ENCODE measurements around the gene GALNT11. TPM values are rescaled to one million over a fixed set of nuclear protein-coding genes. Genes with fewer than 3 reads are reported as not detected.

Gene GALNT11
- polyA plus RNA-seq, 4 donors: 51.8 to 117 (median 107) TPM

DNA sequence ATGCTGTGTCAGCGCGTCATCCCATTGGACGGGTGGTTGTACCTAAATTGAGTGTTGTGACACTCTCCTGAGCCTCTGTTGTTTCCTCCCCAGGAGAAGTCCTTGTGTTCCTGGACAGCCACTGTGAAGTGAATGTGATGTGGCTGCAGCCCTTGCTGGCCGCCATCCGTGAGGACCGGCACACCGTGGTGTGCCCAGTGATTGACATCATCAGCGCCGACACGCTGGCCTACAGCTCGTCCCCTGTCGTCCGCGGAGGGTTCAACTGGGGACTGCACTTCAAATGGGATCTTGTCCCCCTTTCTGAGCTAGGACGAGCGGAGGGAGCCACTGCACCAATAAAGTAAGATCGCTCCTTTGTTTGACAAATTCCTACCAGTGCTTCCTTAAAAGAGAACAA, 82.5 kb downstream of the GALNT11 start:
- no peak for DNase-seq (ENCODE audit: low read depth in 4 of 4, low spot score in 3 of 4)

GRCh38 chr7:152108359-152108758, 82.9 kb downstream of the GALNT11 start:
- DNase-seq (ENCODE audit: low read depth in 4 of 4, low spot score in 3 of 4): no peak

DNA sequence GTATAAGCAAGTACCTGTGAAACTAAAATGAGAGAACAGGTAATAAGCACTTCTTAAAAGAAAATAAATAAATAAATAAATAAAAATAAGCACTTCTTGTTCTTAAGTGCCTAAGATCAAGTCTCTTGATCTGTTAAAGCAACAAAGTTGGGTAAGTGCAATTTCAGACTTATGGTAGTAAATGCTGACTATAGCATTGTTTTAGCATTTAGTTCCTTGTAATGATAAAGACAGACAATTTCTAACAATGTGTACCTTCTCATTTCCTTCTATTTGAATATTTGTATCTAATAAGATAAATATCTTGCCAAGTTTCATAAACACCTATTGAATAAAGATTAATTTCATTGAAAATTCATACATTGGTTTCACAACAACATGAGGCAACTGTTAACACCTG, 87.4 kb downstream of the GALNT11 start:
- DNase-seq (ENCODE audit: low read depth in 4 of 4, low spot score in 3 of 4): no peak

DNA sequence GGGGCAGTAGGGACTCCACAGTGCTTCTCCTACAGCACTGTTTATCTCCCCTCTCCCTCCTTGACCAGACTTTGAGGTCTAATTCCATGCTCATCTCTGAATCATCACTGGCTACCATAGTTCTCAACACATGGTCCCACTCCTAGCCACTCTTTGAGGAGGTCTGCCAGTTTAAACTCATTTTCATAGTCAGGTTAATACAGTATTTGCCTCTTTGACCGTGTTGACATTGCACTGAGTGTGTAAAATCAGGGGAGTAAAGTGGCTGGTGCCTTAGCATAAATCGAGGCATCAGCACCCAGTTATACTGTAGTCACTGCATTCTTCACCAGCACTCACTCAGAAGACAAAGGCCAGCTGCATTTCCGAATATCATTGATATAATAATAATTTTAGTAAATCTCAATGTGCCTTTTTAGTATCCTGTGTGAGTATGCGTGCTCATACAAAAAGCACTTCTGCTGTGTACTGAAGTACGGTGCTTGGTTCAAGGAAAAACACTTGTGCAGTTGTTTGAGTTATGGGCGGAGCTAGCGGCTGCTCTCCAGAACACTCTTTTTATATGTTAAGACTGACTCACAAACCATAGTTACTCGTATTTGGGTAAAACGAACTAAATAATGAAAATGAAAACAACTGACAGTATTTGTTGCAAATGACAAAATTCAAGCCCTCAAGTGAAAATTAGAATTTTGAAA, 89.7 kb downstream of the GALNT11 start:
- DNase-seq (ENCODE audit: low read depth in 4 of 4, low spot score in 3 of 4): no peak

DNA sequence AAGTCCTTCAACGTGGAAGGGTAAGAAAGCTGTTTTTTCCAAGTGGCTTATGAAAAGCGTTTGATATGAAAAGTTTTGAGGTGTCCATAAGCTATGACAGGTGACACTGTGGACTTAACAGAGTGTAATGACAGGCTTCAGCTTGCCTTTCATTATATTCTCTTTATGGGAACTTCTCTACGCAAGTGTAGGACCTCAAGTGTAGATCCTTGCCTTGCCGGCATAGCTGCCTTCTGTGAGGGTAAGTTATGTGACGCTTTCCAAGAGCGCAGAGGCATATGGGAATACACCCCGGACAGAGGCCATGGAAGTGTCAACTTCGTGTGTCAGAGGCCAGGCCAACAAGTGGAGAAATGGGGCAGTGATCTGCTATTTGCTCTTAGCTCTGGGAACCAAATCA, 91.9 kb downstream of the GALNT11 start:
- no peak for DNase-seq (ENCODE audit: low read depth in 4 of 4, low spot score in 3 of 4)

DNA sequence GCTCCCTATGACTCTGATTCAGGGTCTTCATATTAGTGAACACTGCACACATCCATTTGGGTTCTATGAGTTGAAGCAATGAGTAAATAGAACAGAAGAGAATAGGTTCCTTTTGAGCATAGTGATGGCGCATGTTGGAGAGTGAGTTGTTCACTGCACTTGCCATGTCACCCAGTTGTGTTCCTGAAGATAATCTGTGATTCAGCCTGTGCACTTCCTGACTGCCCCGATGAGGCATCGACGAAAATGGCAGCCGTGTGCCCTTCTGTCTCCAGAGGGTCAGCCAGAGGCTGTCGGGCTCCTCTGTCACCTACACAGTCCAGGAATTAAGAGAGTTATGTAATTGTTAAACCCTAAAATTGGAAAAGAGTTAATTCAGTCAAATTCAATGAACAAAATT, 94.7 kb downstream of the GALNT11 start:
- DNase-seq (ENCODE audit: low read depth in 4 of 4, low spot score in 3 of 4): no peak

GRCh38 chr7:152120776-152121175, 95.3 kb downstream of the GALNT11 start:
- DNase-seq (ENCODE audit: low read depth in 4 of 4, low spot score in 3 of 4): no peak

GRCh38 chr7:152121432-152121831, 96.0 kb downstream of the GALNT11 start:
- no peak for DNase-seq (ENCODE audit: low read depth in 4 of 4, low spot score in 3 of 4)

DNA sequence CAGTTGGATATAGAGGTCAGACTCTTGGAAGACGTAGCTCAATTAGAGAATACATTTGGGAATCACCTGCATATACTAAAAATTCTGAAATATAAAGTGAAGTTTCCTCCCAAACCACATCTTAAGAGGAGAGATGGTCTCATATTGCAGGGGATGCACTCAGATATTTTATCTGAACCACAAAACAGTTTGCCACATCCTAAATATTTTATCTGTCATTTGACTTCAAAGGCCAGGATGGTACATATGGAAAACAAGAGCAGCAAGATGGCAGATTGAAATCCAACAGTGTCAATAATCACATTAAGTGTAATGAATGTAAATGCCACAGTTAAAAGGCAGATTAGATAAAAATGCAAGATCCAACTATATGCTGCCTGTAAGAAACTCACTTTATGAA, 97.1 kb downstream of the GALNT11 start:
- no peak for DNase-seq (ENCODE audit: low read depth in 4 of 4, low spot score in 3 of 4)

- no peak for DNase-seq (ENCODE audit: low read depth in 4 of 4, low spot score in 3 of 4)
Measured at GRCh38 chr7:152126741-152127140, 101.3 kb downstream of the GALNT11 start.

GRCh38 chr7:152127229-152127628, 101.8 kb downstream of the GALNT11 start:
- DNase-seq (ENCODE audit: low read depth in 4 of 4, low spot score in 3 of 4): no peak

DNA sequence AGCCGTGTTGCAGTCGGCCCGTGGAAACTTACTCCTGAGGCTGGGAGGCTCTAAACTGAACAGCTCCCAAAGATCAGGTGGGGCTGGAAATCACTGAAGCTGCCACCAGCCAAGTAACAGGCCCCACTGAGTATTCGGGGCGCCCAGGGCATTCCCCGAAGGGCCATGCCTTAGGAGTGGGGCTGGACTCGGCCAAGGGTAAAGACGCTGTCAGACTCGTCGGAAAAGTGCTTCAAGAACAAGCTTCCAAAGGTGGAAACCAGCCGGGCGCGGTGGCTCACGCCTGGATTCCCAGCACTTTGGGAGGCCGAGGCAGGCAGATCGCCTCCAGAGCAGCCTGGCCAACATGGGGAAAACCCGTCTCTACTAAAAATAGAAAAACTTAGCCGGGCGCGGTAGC, 102.8 kb downstream of the GALNT11 start:
- no peak for DNase-seq (ENCODE audit: low read depth in 4 of 4, low spot score in 3 of 4)

GRCh38 chr7:152128741-152129461, 103.4 kb downstream of the GALNT11 start:
- no peak for DNase-seq (ENCODE audit: low read depth in 4 of 4, low spot score in 3 of 4)

DNA sequence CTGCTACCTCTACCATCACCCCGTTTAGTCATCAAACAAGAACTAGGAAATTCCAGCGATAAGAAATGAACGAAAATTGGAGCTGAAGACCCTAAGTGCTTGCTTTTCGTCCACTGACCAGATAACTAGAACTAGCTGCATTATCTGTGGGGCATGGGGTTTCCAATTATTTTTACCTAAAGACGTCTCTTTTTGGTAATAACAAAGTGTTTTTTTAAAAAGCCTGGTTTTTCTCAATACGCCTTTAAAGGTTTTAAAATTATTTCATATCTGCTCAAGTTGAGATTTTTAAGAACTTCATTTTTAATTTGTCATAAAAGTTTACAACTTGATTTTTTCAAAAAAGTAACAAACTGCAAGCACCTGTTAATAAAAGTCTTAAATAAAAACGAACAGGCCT, 104.2 kb downstream of the GALNT11 start:
- DNase-seq (ENCODE audit: low read depth in 4 of 4, low spot score in 3 of 4): no peak

DNA sequence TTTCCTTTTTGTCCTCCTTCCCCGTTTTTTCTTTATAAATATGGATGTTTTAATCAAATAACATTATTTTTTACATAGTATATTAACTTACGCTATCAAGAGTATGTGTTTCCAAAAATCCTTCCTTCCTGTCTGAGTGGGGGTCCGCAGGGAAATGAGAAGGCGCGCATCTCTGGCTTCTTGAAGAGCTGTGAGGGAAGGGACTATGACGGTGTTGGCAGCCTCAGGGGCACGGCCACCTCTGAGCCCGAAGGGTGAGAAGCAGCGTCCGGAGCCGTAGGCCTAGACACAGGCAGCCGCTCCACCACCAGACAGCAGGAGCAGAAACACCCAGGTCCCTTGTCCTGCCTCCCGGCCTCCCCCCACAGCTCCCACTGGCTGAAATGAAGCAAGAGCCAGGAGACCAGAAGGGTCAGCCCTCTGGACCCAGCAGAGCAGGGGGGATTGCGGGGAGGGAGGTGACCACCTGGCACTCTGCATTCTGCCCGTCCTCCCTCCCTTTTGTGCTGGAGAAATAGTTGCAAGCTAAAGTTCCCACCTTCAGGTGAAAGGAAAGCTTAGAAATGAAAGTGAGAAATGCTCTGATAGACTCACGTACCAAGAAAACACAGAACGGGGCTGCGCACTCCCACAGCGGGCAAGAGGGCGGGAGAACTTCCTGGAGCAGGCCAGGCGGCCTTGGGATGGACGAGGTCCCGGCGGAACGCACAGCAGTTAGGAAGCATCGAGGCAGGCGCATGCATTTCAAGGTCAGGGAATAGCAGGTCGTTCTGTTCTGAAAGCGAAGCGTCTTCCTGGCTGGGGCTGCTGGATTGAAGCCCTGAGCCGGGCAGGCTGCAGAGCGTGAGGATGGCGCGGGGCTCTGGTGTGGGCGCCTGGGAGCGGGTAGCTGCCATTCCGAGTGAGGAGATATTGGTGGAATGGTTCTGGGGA, 105.5 kb downstream of the GALNT11 start:
- DNase-seq (ENCODE audit: low read depth in 4 of 4, low spot score in 3 of 4): no peak

GRCh38 chr7:152131981-152132494, 106.6 kb downstream of the GALNT11 start:
- DNase-seq (ENCODE audit: low read depth in 4 of 4, low spot score in 3 of 4): no peak

DNA sequence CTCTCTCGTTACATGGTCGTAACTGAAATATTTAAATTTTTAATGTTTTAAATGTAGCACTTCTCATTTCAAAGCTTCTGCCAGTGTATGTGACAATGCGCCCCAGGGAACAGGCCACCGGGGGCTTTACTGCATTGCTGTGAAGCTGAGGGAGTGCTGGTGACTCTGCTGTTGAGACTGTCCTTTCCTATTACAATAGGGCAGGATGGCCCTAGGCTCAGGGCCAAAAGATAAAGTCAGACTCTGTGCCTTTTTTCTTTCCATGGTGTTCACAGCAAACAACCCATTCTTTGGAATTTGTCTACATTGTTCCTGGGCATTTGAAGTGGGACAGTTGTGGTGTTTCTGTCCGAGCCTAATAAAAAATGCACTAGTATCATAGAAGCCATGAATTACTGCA, 107.3 kb downstream of the GALNT11 start:
- DNase-seq (ENCODE audit: low read depth in 4 of 4, low spot score in 3 of 4): no peak

DNA sequence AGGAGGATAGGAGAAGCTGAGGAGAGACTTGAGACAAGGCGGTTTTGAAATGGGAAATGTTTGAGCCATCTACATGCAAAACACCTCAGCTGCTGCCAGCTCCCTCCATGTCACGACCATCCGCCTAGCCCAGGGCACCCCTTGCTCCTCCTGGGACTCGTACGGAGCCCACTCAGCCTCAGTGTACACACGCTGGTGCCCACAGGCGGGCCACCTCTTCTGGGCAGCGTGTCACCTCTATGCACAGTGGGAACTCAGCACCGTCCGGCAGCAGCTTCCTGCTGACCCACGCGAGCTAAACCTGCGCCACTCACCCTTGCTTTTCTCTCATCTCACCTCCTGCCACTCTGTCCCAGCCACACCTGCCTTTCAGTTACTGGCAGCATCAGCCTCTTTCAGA, 108.3 kb downstream of the GALNT11 start:
- no peak for DNase-seq (ENCODE audit: low read depth in 4 of 4, low spot score in 3 of 4)

DNA sequence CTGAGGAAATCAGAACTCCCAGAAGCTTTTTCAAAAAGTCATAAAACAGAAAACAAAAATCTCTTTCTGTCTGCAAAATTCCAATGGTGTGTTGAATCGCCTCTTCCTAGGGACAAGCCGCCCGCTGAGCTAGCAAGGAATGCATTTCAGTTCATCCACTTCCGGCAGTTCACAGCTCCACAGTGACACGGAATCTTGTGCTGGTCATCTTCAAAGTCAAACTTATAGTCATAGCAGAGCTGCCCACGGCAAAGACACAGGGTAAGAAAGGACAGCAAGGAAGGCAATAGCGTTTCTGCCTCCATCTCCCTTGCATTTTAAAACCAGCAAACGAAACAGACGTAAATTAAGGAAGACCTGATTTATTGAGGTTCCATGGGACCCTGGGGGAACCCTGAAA, 111.2 kb downstream of the GALNT11 start:
- DNase-seq (ENCODE audit: low read depth in 4 of 4, low spot score in 3 of 4): peak in 3 of 4 donors; percentile 4 to 22 (median 18)

- DNase-seq (ENCODE audit: low read depth in 4 of 4, low spot score in 3 of 4): no peak
Measured at GRCh38 chr7:152137476-152138025, 112.1 kb downstream of the GALNT11 start.

GRCh38 chr7:152140067-152140466, 114.6 kb downstream of the GALNT11 start:
- no peak for DNase-seq (ENCODE audit: low read depth in 4 of 4, low spot score in 3 of 4)

All from left renal pelvis (tissue), 4 donors.